Fibroblast of pulmonary artery (primary cell): Measurements from ENCODE around the gene USP10.
"Not testable (repeated sequence)": the region's sequence is repeated elsewhere in the genome, so short reads cannot be mapped to it uniquely, and the experiment has no call there.

Experiments used
- DNase-seq: peaks from one replicate; pipeline ENCODE4 v3.0.0-alpha.2; 2010; ENCODE audit warnings: low read depth
- H3K4me3 ChIP-seq: replicated peaks from 2 replicates; pipeline ENCODE4 v1.5.1; 2011; ENCODE audit warnings: low read depth, mild to moderate bottlenecking, control low read depth, low read length, moderate library complexity
- CTCF ChIP-seq: IDR thresholded peaks from 2 replicates; pipeline ENCODE4 v1.5.1; 2011; ENCODE audit warnings: mild to moderate bottlenecking, control low read depth, low read length, inconsistent platforms; ENCODE audit errors: missing control alignments

The USP10 gene

GRCh38 chr16:84742641-84743092, 42.9 kb downstream of the USP10 start:
- DNase-seq = no peak
- TF ChIP-seq CTCF = no peak

GRCh38 chr16:84746231-84746630, 46.4 kb downstream of the USP10 start:
- H3K4me3 ChIP-seq = no peak overlapping the region
- no peak for TF ChIP-seq CTCF
- DNase-seq = no peak

More at GRCh38 chr16:84742641-84743092, 42.9 kb downstream of the USP10 start:
- H3K4me3 ChIP-seq = no peak overlapping the region

GRCh38 chr16:84746875-84747274, 47.1 kb downstream of the USP10 start:
- peak; percentile 35 for TF ChIP-seq CTCF
- H3K4me3 ChIP-seq = no peak overlapping the region
- no peak for DNase-seq

- H3K4me3 ChIP-seq, DNase-seq: not testable (repeated sequence)
Observed at GRCh38 chr16:84748247-84748646, 48.4 kb downstream of the USP10 start.

- no peak for TF ChIP-seq CTCF
- no peak overlapping the region for H3K4me3 ChIP-seq
- no peak for DNase-seq
Observed at GRCh38 chr16:84749072-84749471, 49.3 kb downstream of the USP10 start.

GRCh38 chr16:84749815-84750214, 50.0 kb downstream of the USP10 start:
- TF ChIP-seq CTCF = no peak
- H3K4me3 ChIP-seq = no peak overlapping the region
- DNase-seq = no peak

- H3K4me3 ChIP-seq = no peak overlapping the region
- DNase-seq = no peak
- TF ChIP-seq CTCF = no peak
Observed at GRCh38 chr16:84750575-84750974, 50.8 kb downstream of the USP10 start.
